Natural killer cell treated with Interleukin-12 subunit alpha and Interleukin-12 subunit beta and Interleukin-15 and Interleukin-18, amount 100 ng/mL, for 72 hours (primary cell): ENCODE results near the gene ATP8A2. TPM values are rescaled to one million over a fixed set of nuclear protein-coding genes. Genes with fewer than 3 reads are reported as not detected.

Experiments used
- ATAC-seq, 2 donors: fragments of 150-1000 bp; cut with Tn5 transposase in 1 of 2; sonication (Bioruptor Pico), chemical (Tn5 transposase) in 1 of 2; 2 replicates each; pipeline ENCODE4 v1.10.0; 2021
- DNase-seq: peaks from one replicate; pipeline ENCODE4 v3.0.0; 2022; ENCODE audit warnings: low spot score
- H3K27ac Mint-ChIP-seq, 2 donors: 1 replicate in 1 of 2; 2 replicates in 1 of 2; pipeline ENCODE4 v1.8.0; 2022; ENCODE audit warnings: mixed read lengths in 2 of 2, mild to moderate bottlenecking in 1 of 2, moderate library complexity in 1 of 2
- H3K27me3 Mint-ChIP-seq, 2 donors: 1 replicate in 1 of 2; 2 replicates in 1 of 2; pipeline ENCODE4 v1.8.0; 2022; ENCODE audit warnings: mixed read lengths in 2 of 2
- H3K36me3 Mint-ChIP-seq: one replicate; pipeline ENCODE4 v1.8.0; 2022; ENCODE audit warnings: mixed read lengths
- H3K4me1 Mint-ChIP-seq, 2 donors: 1 replicate in 1 of 2; 2 replicates in 1 of 2; pipeline ENCODE4 v1.8.0; 2022; ENCODE audit warnings: low read depth in 2 of 2, mixed read lengths in 2 of 2, mild to moderate bottlenecking in 1 of 2
- H3K4me3 Mint-ChIP-seq: one replicate; pipeline ENCODE4 v1.8.0; 2022; ENCODE audit warnings: mixed read lengths
- H3K9me3 Mint-ChIP-seq: 2 replicates; pipeline ENCODE4 v1.8.0; 2022; ENCODE audit warnings: mixed read lengths
- total RNA-seq, 2 donors: library from RNA; stranded (reverse); gene quantifications; one replicate each; pipeline ENCODE4 v1.2.3, GENCODE V29; 2022

Gene ATP8A2
- total RNA-seq, 2 donors from 2014 or later = 0.10 to 0.14 TPM

GRCh38 chr13:25864936-25865335, 493.2 kb downstream of the ATP8A2 start:
- Mint-ChIP-seq H3K4me3 (no peak overlapping the region), H3K36me3 (no peaks in the 10 kb centered on the region), H3K9me3 (no peaks in the 10 kb centered on the region), H3K27ac (no peak overlapping the region), H3K4me1 (no peaks in the 10 kb centered on the region), H3K27me3 (peaks cover 7 to 13% of the 10 kb centered on the region in 2 donors)
- ATAC-seq (no peak), DNase-seq (no peak)

DNA sequence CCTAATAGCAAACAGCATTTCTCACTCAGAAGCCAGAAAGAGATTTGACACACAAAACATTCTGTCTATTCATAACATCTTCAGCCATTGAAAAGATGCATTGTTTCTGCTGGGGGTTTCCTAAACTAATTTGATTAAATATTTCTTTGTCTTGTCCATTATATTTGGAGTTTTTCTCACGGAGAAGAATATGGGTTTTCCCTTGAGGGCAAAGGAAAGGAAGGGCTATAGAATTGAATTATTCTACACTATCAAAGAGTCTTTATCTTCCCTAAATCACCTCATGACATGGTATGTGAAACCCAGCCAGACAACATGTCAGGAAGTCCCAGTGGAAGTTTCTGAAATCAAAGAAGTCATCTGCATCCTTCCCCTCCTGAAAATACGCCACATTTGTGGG, 493.6 kb downstream of the ATP8A2 start:
- H3K27ac Mint-ChIP-seq = no peak overlapping the region
- DNase-seq (no peak), ATAC-seq (no peak)
- H3K27me3 Mint-ChIP-seq = peaks cover 7 to 13% of the 10 kb centered on the region in 2 donors
- no peaks in the 10 kb centered on the region for H3K4me1 Mint-ChIP-seq
- no peaks in the 10 kb centered on the region for H3K36me3 Mint-ChIP-seq
- no peaks in the 10 kb centered on the region for H3K9me3 Mint-ChIP-seq
- H3K4me3 Mint-ChIP-seq = no peak overlapping the region

- Mint-ChIP-seq H3K9me3 (no peaks in the 10 kb centered on the region), H3K4me1 (peaks cover 0 to 6% of the 10 kb centered on the region in 2 donors), H3K4me3 (no peak overlapping the region), H3K36me3 (no peaks in the 10 kb centered on the region), H3K27ac (no peak overlapping the region), H3K27me3 (peaks cover 7 to 12% of the 10 kb centered on the region in 2 donors)
- DNase-seq (no peak), ATAC-seq (no peak)
Measured at GRCh38 chr13:25867038-25867437, 495.3 kb downstream of the ATP8A2 start.

DNA sequence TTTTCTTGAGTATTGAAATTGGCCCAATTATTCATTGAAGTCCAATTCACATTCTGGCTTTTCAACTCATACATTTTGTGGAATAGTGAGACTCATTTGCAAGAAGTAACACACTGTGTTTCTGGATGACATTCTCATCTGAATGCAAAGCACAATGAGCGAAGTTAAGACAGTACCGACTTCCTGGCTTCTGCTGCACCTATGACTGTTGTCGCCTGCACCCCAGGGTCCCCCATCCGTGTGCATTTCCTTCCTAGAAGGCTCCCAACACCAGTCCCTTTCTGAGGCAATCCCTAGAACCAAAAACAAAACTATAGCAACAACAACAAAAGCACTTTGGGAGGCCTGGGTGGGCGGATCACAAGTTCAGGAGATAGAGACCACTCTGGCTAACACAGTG, 496.7 kb downstream of the ATP8A2 start:
- no peak overlapping the region for H3K27ac Mint-ChIP-seq
- peaks cover 4 to 8% of the 10 kb centered on the region in 2 donors for H3K4me1 Mint-ChIP-seq
- no peak overlapping the region for H3K4me3 Mint-ChIP-seq
- DNase-seq = no peak
- H3K9me3 Mint-ChIP-seq = no peaks in the 10 kb centered on the region
- no peaks in the 10 kb centered on the region for H3K36me3 Mint-ChIP-seq
- H3K27me3 Mint-ChIP-seq = peaks cover 7 to 12% of the 10 kb centered on the region in 2 donors
- no peak for ATAC-seq

DNA sequence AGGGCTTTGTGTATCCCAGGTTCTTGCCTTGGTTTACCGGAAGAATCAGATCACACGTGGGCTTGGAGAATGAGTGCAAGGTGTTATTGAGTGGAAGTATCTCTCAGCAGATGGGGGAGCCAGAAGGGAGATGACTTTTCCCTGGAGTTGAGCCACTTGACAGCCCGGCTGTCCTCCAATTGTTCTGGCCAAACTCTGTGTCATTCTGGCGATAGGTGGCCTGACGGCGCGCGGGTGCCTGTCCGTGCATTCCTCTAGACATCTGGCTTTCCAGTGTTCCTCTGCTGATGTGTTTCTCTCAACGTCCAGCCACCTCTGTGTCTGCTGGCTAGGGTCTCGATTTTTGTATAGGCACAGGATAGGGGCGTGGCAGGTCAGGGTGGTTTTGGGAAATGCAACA, 498.2 kb downstream of the ATP8A2 start:
- DNase-seq = no peak
- ATAC-seq = no peak
- peaks cover 6% of the 10 kb centered on the region for H3K36me3 Mint-ChIP-seq
- H3K4me1 Mint-ChIP-seq = peaks cover 19 to 21% of the 10 kb centered on the region in 2 donors
- peaks cover 5% of the 10 kb centered on the region for H3K9me3 Mint-ChIP-seq
- H3K27ac Mint-ChIP-seq = no peak overlapping the region
- no peak overlapping the region for H3K4me3 Mint-ChIP-seq
- peaks cover 7 to 12% of the 10 kb centered on the region in 2 donors for H3K27me3 Mint-ChIP-seq

GRCh38 chr13:25871389-25872125, 499.8 kb downstream of the ATP8A2 start:
- ATAC-seq (no peak), DNase-seq (no peak)
- Mint-ChIP-seq H3K4me3 (no peak overlapping the region), H3K4me1 (peaks cover 20 to 22% of the 10 kb centered on the region in 2 donors), H3K36me3 (peaks cover 6% of the 10 kb centered on the region), H3K27me3 (peaks cover 0 to 5% of the 10 kb centered on the region in 2 donors), H3K9me3 (peaks cover 5% of the 10 kb centered on the region), H3K27ac (peak overlapping the region in 1 of 2 donors; percentile 3)

GRCh38 chr13:25872481-25873241, 500.9 kb downstream of the ATP8A2 start:
- peaks cover 0 to 5% of the 10 kb centered on the region in 2 donors for H3K27me3 Mint-ChIP-seq
- no peak for DNase-seq
- H3K4me1 Mint-ChIP-seq = peaks cover 20 to 22% of the 10 kb centered on the region in 2 donors
- H3K36me3 Mint-ChIP-seq = peaks cover 6% of the 10 kb centered on the region
- peak overlapping the region in 1 of 2 donors; percentile 74 for H3K27ac Mint-ChIP-seq
- ATAC-seq = no peak
- H3K9me3 Mint-ChIP-seq = peaks cover 5% of the 10 kb centered on the region
- H3K4me3 Mint-ChIP-seq = no peak overlapping the region

DNA sequence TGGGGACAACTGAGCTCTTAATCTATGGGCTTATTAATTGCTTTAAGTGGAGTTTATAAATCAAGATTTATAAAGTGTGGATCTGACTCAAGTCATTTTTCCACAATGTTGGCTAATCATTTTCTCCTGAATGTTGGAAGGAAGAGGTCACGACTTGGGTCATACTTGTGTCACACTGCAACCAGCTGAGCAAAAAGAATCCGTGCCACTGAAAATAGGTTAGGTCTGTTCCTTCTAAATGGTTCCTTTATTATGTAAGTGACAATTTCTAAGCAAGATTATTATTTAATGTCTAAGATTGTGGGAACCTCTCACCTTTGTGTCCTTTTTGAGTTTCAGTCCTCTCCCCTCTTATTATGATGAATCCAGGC, 501.5 kb downstream of the ATP8A2 start:
- peak overlapping the region in 1 of 2 donors; percentile 74 for H3K27ac Mint-ChIP-seq
- peaks cover 20 to 22% of the 10 kb centered on the region in 2 donors for H3K4me1 Mint-ChIP-seq
- peaks cover 6% of the 10 kb centered on the region for H3K36me3 Mint-ChIP-seq
- ATAC-seq (no peak), DNase-seq (no peak)
- H3K27me3 Mint-ChIP-seq = peaks cover 0 to 5% of the 10 kb centered on the region in 2 donors
- no peak overlapping the region for H3K4me3 Mint-ChIP-seq
- H3K9me3 Mint-ChIP-seq = peaks cover 5% of the 10 kb centered on the region

DNA sequence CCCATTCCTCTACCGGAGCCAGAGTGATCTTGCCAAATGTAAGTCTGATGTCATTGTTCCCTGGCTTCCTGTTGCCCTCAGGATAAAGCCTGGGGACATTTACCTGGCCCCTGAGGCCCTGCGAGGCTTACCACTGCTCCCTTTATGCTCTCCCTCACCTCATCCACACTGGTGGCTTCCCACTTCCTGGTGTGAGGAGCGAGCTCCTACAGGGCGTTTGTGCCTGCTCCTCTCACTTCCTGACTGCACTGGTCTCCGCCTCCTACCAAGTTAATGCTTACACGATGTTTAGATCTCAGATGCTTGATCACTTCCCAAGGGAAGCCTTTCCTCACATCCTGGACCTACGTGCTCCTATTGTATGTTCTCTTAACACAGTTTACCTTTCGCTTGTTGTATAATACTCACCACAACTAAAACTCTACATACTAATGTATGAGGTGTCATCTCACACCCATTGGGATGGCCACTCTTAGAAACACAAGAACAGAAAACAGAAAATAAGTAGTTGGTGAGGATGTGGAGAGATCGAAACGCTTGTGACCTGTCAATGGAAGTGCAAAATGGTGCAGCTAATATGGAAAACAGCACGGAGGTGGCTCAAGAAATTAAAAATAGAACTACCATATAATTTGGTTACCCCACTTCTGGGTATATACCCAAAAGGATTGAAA, 502.4 kb downstream of the ATP8A2 start:
- peak; percentile 61 for ATAC-seq
- peak overlapping the region; percentile 70 for H3K4me3 Mint-ChIP-seq

DNA sequence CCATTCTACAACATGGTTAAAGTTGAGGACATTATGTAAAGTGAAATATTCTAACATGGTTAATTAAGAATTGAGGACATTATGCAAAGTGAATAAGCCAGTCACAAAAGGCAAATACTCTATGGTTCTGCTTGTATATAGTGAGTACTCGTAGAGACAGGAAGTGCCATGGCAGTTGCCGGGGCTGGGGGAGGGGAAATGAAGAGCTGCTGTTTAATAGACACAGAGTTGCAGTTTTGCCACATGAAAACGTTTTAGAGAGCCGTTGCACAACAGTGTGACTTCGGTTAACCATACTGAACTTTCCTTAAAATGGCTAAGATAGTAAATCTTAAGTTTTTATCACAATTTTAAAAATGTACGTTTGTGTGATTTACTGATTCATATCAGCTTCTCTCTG, 503.1 kb downstream of the ATP8A2 start:
- DNase-seq (peak; percentile 66), ATAC-seq (peak; percentile 74 to 83)
- Mint-ChIP-seq H3K4me1 (peaks cover 20 to 22% of the 10 kb centered on the region in 2 donors), H3K27me3 (peaks cover 0 to 5% of the 10 kb centered on the region in 2 donors), H3K9me3 (peaks cover 5% of the 10 kb centered on the region), H3K36me3 (peaks cover 6% of the 10 kb centered on the region), H3K27ac (peak overlapping the region; percentile 36 to 74), H3K4me3 (peak overlapping the region; percentile 70)

More for the DNA sequence above, 502.4 kb downstream of the ATP8A2 start:
- peaks cover 20 to 22% of the 10 kb centered on the region in 2 donors for H3K4me1 Mint-ChIP-seq
- peak overlapping the region; percentile 36 to 74 for H3K27ac Mint-ChIP-seq
- H3K36me3 Mint-ChIP-seq = peaks cover 6% of the 10 kb centered on the region
- H3K9me3 Mint-ChIP-seq = peaks cover 5% of the 10 kb centered on the region
- H3K27me3 Mint-ChIP-seq = peaks cover 0 to 5% of the 10 kb centered on the region in 2 donors
- no peak for DNase-seq

DNA sequence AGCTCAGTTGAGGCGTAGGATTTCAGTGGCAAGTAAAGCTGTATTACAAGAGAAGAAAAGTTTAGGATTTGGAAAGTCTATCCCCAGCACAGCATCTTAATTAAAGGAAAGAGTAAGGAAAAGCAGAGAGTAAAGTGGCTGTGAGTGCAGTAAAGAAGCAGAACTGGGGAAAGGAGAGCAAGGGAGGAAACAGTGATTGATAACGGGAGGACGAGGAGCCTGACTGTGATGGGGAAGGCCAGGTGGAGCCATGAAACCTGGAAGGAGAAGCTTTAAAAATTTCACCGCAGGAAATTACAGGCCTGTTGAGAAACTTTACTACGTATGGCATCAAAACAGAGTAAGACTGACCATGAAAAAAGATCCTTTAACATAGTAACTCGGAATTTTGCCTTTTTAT, 504.5 kb downstream of the ATP8A2 start:
- no peak for ATAC-seq

GRCh38 chr13:25879466-25879865, 507.7 kb downstream of the ATP8A2 start:
- no peak for ATAC-seq
- H3K27ac Mint-ChIP-seq = no peak overlapping the region
- peaks cover under 1% of the 10 kb centered on the region for H3K36me3 Mint-ChIP-seq
- peaks cover under 1% of the 10 kb centered on the region for H3K9me3 Mint-ChIP-seq
- H3K4me3 Mint-ChIP-seq = no peak overlapping the region
- no peak for DNase-seq
- H3K4me1 Mint-ChIP-seq = peaks cover 6 to 18% of the 10 kb centered on the region in 2 donors
- peaks cover 0 to 3% of the 10 kb centered on the region in 2 donors for H3K27me3 Mint-ChIP-seq

More for the DNA sequence above, 504.5 kb downstream of the ATP8A2 start:
- H3K4me3 Mint-ChIP-seq = no peak overlapping the region
- no peak for DNase-seq
- H3K36me3 Mint-ChIP-seq = peaks cover 6% of the 10 kb centered on the region
- no peak overlapping the region for H3K27ac Mint-ChIP-seq
- H3K9me3 Mint-ChIP-seq = peaks cover 5% of the 10 kb centered on the region
- H3K27me3 Mint-ChIP-seq = peaks cover 0 to 2% of the 10 kb centered on the region in 2 donors
- H3K4me1 Mint-ChIP-seq = peaks cover 21 to 22% of the 10 kb centered on the region in 2 donors

GRCh38 chr13:25881136-25881926, 509.6 kb downstream of the ATP8A2 start:
- DNase-seq (no peak), ATAC-seq (no peak)
- Mint-ChIP-seq H3K36me3 (no peaks in the 10 kb centered on the region), H3K4me3 (no peak overlapping the region), H3K27me3 (peaks cover 0 to 5% of the 10 kb centered on the region in 2 donors), H3K4me1 (peaks cover 0 to 12% of the 10 kb centered on the region in 2 donors), H3K27ac (no peak overlapping the region), H3K9me3 (no peaks in the 10 kb centered on the region)
